Central memory CD8-positive, alpha-beta T cell (primary cell): ENCODE data around the gene ZBTB44.

Experiments used
- ATAC-seq: fragments of 150-1000 bp; cut with Tn5 transposase; replicated peaks from 2 replicates; pipeline ENCODE4 v1.10.0; 2022; ENCODE audit warnings: mild to moderate bottlenecking, moderate FRiP score, moderate number of reproducible peaks; ENCODE audit not compliant: poor library complexity, severe bottlenecking; ENCODE audit errors: extremely low read depth
- DNase-seq, 2 donors: peaks; one replicate each; pipeline ENCODE4 v3.0.0; 2021; ENCODE audit warnings: low spot score in 2 of 2
- H3K27ac Mint-ChIP-seq: one replicate; pipeline ENCODE4 v1.8.0; 2022; ENCODE audit warnings: low read depth, mild to moderate bottlenecking, moderate library complexity, mixed read lengths
- H3K27me3 Mint-ChIP-seq: one replicate; pipeline ENCODE4 v1.8.0; 2022; ENCODE audit warnings: mixed read lengths
- H3K36me3 Mint-ChIP-seq: one replicate; pipeline ENCODE4 v1.8.0; 2022; ENCODE audit warnings: mild to moderate bottlenecking, moderate library complexity, mixed read lengths; ENCODE audit not compliant: insufficient read depth
- H3K4me1 Mint-ChIP-seq: one replicate; pipeline ENCODE4 v1.8.0; 2022; ENCODE audit warnings: mixed read lengths
- H3K4me3 Mint-ChIP-seq: one replicate; pipeline ENCODE4 v1.8.0; 2022; ENCODE audit warnings: mild to moderate bottlenecking, moderate library complexity, mixed read lengths
- H3K9me3 Mint-ChIP-seq: one replicate; pipeline ENCODE4 v1.8.0; 2022; ENCODE audit warnings: mixed read lengths

Gene ZBTB44

DNA sequence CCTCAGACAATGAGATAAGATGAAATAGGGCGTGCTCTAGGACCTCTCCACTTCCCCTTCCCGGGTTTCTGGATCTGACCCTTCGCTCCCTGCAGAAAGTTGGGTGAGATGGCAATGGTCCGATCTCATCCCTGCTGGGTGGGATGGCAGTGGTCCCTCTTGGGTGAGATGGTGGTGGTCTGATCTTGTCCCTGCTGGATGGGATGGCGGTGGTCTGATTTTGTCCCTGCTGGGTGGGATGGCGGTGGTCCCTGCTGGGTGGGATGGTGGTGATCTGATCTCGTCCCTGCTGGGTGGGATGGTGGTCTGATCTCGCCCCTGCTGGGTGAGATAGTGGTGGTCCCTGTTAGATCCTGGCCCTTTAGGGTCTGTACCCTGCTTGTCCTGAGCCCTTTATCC is 133.8 kb downstream of the ZBTB44 start:
- Mint-ChIP-seq H3K4me3 (no peak overlapping the region), H3K36me3 (no peaks in the 10 kb centered on the region), H3K27ac (no peak overlapping the region), H3K4me1 (no peaks in the 10 kb centered on the region), H3K27me3 (peaks cover 18% of the 10 kb centered on the region), H3K9me3 (no peaks in the 10 kb centered on the region)
- ATAC-seq: no peak
- no peak for DNase-seq

DNA sequence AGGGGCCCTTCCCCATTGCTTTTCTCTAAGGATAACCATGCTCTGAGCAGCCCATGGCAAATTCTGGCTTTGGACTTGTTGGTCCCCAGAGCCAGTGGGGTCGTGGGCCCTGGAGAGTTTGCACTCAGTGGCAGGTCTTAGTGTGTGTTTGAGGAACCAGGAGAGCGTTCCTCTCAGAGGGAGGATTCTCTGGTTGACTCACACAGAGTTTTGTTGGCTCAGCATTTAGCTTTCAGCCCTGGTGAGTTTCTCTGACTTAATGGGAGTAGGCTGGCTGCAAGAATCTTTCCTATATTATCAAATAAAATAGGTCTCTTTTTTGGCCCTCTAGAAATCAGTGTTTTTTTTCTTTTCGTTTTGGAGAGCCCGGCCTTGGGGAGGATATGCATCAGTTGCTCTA is 134.2 kb downstream of the ZBTB44 start:
- H3K27me3 Mint-ChIP-seq: peaks cover 20% of the 10 kb centered on the region
- H3K36me3 Mint-ChIP-seq: no peaks in the 10 kb centered on the region
- no peak overlapping the region for H3K4me3 Mint-ChIP-seq
- H3K27ac Mint-ChIP-seq: no peak overlapping the region
- DNase-seq: no peak
- H3K4me1 Mint-ChIP-seq: no peaks in the 10 kb centered on the region
- ATAC-seq: no peak
- H3K9me3 Mint-ChIP-seq: no peaks in the 10 kb centered on the region

DNA sequence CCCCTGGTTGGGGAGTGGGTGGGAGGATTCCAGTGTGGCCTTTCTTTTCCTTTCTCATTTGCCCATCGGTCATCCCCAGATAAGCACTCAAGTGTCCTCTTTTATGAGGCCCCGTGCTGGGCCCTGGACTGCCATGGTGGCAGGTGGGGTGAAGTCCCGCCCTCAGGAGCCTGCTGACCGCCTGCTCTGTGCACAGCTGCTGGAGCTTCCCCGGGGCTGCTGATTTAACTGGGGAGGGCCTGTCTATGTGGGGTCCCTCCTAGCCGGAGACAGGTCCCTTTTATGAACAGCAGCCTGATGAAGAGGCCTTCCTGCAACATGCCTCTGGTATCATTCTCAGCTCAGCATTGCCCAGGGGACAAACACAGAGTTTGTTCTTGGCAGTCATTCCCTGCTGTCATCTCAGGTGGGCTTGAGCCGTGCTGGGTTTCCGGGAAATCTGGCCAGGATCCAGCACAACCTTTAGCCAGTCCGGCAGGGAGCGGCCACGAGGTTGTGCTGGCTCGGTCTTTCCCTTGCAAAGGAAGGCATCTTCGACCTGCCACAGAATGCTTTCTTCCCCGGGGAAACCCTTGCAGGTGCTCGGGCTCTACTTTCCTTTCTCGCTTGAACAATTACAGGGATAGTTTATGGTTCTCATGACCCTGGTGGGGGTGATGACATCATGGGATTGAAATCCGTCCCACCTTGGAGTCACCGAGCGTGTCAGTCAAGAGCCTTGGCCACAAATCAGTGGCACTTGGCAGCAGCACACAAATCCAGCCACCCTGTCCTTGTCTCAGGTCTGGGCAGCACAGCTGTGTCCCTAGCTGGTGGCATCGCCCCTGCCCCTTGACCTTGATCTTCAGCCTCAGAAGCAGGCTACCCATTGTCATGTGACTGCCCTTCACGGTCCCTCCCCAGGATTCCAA is 135.1 kb downstream of the ZBTB44 start:
- Mint-ChIP-seq H3K36me3 (no peaks in the 10 kb centered on the region), H3K4me1 (no peaks in the 10 kb centered on the region), H3K9me3 (peaks cover 4% of the 10 kb centered on the region), H3K27me3 (peaks cover 29% of the 10 kb centered on the region), H3K27ac (no peak overlapping the region), H3K4me3 (no peak overlapping the region)
- DNase-seq (no peak), ATAC-seq (no peak)

DNA sequence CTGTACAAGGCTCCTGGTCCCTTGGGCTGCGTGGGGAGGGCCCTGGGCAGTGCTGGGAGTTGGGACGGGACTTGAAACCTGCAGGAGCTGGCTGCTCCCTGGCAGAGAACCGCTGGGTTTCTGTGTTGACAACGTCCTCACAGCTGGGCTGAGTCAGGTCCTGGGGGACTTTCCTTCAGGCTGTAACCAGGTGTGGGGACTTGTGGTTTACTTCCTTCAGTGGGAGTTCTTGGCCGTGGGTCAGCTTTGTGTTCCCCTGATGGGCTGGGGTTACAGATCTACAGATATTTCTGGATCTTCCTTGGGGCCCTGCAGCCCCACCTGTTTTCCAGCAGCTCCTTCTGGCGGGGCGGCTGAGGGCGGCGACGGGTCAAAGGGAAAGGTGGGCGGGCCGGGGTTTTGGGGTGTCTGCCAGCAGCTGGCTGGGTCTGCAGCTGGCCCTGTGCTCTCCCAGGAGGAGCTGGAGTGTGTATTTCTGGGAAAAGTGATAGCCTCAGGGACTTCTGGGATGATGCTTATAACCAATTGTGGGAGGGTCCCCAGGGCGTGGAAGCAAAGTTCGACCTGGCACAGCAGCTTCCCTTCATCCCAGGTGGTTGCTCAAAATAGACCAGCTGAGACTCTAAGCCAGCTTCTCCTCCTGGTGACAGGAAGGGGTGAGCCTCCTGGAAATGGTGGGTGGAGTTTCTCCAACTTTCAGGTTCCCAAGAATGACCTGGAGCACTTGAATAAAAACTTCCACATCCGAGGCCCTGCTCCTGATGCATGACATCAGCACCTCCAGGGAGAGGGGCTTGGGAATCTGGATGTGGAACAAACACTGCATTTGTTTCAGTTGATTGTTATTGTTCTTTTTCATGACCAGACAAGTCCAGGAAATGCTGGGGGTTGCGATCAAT is 136.0 kb downstream of the ZBTB44 start:
- Mint-ChIP-seq H3K4me3 (no peak overlapping the region), H3K9me3 (peaks cover 5% of the 10 kb centered on the region), H3K27ac (no peak overlapping the region), H3K36me3 (no peaks in the 10 kb centered on the region), H3K27me3 (peaks cover 37% of the 10 kb centered on the region), H3K4me1 (no peaks in the 10 kb centered on the region)
- no peak for DNase-seq
- ATAC-seq: no peak

DNA sequence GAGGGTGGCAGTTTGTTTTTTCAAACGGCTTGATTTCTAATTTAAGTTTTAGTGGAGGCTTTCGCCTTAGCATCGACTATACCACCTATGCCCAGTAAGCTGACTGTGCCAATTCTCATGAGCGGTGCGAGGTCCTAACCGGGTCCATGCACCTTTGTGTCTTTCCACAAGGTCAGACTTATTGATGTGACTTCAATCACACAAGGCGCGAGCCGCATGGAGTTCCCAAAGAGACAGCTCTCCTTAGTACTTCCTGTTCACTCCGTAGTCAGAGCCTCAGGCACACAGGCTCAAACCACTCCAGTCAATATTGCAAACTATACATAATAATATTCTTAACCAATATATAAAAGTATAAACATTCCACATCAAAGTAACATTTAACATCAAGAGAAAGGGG is 136.9 kb downstream of the ZBTB44 start:
- no peak overlapping the region for H3K4me3 Mint-ChIP-seq
- H3K9me3 Mint-ChIP-seq: peaks cover 5% of the 10 kb centered on the region
- H3K36me3 Mint-ChIP-seq: no peaks in the 10 kb centered on the region
- ATAC-seq: no peak
- H3K4me1 Mint-ChIP-seq: no peaks in the 10 kb centered on the region
- H3K27me3 Mint-ChIP-seq: peaks cover 46% of the 10 kb centered on the region
- DNase-seq: no peak
- H3K27ac Mint-ChIP-seq: no peak overlapping the region
